Hepatocyte (in vitro differentiated cells): ENCODE results near the gene TRMT13.

Source experiments
- EZH2 ChIP-seq: fragments of 200-600 bp; sonication (generic); IDR thresholded peaks from 2 replicates; pipeline ENCODE4 v1.6.1; 2016; ENCODE audit warnings: antibody characterized with exemption, mild to moderate bottlenecking, borderline replicate concordance
- TF ChIP-seq, protein P1 (sequence below): fragments of 200-600 bp; sonication (generic); IDR thresholded peaks from 2 replicates; pipeline ENCODE4 v1.5.1; 2016; ENCODE audit warnings: antibody characterized with exemption, mild to moderate bottlenecking; ENCODE audit not compliant: poor library complexity

DNA sequence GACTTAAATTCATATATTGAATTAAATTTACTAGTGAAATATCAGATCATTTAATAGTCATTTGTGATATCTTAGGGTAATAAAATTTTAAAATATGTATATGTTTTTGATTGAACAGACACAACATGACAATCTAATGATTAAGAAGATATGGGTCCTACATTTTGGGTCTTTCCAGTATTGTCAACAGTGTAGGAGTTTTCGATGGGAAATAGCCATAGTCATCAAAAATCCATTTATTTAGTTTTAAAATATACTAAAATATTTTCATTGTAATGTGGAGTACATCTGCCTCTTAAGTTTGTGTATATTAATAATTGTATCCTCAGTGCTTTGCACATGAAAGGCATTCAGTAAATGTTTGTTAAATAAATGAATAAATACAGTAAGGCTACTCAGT lies 14.0 kb downstream of the TRMT13 start:
- TF ChIP-seq, protein P1, sequence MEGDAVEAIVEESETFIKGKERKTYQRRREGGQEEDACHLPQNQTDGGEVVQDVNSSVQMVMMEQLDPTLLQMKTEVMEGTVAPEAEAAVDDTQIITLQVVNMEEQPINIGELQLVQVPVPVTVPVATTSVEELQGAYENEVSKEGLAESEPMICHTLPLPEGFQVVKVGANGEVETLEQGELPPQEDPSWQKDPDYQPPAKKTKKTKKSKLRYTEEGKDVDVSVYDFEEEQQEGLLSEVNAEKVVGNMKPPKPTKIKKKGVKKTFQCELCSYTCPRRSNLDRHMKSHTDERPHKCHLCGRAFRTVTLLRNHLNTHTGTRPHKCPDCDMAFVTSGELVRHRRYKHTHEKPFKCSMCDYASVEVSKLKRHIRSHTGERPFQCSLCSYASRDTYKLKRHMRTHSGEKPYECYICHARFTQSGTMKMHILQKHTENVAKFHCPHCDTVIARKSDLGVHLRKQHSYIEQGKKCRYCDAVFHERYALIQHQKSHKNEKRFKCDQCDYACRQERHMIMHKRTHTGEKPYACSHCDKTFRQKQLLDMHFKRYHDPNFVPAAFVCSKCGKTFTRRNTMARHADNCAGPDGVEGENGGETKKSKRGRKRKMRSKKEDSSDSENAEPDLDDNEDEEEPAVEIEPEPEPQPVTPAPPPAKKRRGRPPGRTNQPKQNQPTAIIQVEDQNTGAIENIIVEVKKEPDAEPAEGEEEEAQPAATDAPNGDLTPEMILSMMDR, result no peak
- TF ChIP-seq EZH2, result no peak
